ENCODE measurements around the gene TMEM212.

Gene TMEM212

DNA sequence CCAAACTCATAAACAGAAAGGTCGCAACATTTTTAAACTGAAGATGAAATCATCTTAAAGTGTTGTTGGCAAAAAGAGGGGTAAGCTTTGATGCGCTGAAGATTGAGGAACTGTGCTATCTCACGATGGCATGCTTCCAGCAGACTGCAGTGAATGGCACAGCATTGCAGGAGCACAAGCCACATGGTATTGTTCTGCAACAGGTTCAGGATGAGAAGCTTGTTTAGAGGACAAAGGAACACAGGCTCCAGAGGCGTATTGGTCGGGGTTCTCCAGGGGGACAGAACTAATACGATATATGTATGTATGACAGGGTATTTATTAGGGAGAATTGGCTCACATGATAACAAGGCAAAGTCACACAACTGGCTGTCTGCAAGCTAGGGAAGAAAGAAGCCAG is 19.0 kb upstream of the TMEM212 start:
- TF ChIP-seq, protein P1, sequence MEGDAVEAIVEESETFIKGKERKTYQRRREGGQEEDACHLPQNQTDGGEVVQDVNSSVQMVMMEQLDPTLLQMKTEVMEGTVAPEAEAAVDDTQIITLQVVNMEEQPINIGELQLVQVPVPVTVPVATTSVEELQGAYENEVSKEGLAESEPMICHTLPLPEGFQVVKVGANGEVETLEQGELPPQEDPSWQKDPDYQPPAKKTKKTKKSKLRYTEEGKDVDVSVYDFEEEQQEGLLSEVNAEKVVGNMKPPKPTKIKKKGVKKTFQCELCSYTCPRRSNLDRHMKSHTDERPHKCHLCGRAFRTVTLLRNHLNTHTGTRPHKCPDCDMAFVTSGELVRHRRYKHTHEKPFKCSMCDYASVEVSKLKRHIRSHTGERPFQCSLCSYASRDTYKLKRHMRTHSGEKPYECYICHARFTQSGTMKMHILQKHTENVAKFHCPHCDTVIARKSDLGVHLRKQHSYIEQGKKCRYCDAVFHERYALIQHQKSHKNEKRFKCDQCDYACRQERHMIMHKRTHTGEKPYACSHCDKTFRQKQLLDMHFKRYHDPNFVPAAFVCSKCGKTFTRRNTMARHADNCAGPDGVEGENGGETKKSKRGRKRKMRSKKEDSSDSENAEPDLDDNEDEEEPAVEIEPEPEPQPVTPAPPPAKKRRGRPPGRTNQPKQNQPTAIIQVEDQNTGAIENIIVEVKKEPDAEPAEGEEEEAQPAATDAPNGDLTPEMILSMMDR (IDR thresholded peaks at IDR 0.05; ENCODE audit: insufficient read depth, low read length, missing control alignments): no peak
- POLR2A ChIA-PET: no interaction called here
- DNase-seq (ENCODE audit: low read depth, low spot score): no peak
- no peak overlapping the region for H3K4me3 ChIP-seq (ENCODE audit: low read depth, low read length)
- CTCF ChIA-PET: no interaction called here

DNA sequence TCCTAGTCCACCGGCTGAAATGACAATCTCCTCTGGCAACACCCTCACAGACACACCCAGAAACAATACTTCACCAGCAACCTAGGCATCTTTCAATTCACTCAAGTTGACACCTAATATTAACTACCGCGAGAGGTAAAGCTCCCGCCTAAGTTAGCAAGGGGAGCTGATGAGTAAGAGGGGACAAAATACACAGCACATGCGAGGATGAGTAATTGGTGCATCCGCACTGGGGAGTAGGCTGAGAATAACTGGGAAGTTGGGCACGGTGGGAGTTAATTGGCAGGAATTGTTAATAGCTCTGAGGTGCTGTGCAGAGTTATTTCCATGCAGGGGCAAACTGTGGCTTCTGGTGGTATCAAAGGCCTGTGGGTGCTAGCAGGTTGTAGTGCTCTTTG is 18.3 kb upstream of the TMEM212 start:
- ChIA-PET CTCF (interaction anchor here (1.0 kb wide), 1 partner anchor 9 kb away, joined by 4 read pairs; no protein-coding TSS in a partner anchor), POLR2A (no interaction called here)
- H3K4me3 ChIP-seq (ENCODE audit: low read depth, low read length): no peak overlapping the region
- DNase-seq (ENCODE audit: low read depth, low spot score): no peak
- TF ChIP-seq, protein P1 (IDR thresholded peaks at IDR 0.05; ENCODE audit: insufficient read depth, low read length, missing control alignments): no peak

DNA sequence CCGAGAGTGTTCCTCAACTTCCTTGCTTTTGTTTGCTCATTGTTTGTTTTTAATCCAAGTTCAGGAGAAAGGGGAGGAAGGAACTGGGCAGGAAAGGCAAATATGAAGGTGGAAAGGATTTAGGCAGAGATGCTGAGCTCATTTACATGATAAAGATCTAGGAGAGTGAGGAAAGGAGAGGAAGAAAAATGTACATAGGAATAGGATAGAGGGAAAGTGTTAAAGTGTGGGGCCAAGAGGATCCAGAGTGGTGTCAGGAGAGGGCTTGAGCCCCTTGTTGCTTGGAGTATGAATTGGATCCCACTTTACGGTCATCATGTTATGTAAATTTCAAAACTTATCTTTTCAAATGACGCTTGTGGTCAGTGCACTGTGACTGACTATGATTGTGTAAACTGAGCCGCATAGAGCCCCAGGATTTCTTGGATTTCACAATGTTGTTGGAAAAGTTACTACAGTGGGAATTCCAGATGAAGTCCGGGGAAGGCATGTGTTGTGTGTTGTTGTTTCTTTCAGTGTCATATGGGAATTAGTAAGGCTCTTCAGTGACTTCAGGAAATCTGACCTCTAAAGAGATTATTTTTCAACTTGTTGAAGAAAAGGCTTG is 17.8 kb upstream of the TMEM212 start:
- TF ChIP-seq, protein P1 (IDR thresholded peaks at IDR 0.05; ENCODE audit: insufficient read depth, low read length, missing control alignments): no peak
- CTCF ChIA-PET: interaction anchor here (1.0 kb wide), 1 partner anchor 9 kb away, joined by 4 read pairs; no protein-coding TSS in a partner anchor
- DNase-seq (ENCODE audit: low read depth, low spot score): no peak
- POLR2A ChIA-PET: no interaction called here
- no peak overlapping the region for H3K4me3 ChIP-seq (ENCODE audit: low read depth, low read length)

DNA sequence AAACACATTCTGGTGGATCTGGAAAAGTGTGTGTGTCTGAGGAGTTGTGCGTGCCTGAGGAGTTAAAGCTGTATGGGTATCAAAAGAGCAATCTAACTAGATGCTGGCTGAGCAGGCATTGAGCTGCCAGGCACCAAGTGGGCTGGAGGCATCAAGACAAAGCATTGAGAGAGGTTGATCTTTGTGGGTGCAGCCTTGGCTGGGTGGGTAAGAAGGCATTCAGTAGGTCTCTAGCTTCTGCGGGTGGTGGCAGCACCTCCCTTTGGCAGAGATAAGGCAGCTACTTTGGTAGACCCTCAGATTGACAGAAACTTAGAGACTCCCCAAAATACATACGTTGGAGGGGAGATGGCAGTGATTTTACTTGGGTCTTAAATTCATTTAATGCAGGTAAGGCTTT is 15.8 kb upstream of the TMEM212 start:
- ChIA-PET POLR2A (no interaction called here), CTCF (interaction anchor here (2.1 to 9.3 kb wide), 2 partner anchors 177 to 182 kb away, joined by 10 to 110 read pairs; no protein-coding TSS in a partner anchor)
- no peak for DNase-seq (ENCODE audit: low read depth, low spot score)
- no peak overlapping the region for H3K4me3 ChIP-seq (ENCODE audit: low read depth, low read length)
- TF ChIP-seq, protein P1 (IDR thresholded peaks at IDR 0.05; ENCODE audit: insufficient read depth, low read length, missing control alignments): no peak

DNA sequence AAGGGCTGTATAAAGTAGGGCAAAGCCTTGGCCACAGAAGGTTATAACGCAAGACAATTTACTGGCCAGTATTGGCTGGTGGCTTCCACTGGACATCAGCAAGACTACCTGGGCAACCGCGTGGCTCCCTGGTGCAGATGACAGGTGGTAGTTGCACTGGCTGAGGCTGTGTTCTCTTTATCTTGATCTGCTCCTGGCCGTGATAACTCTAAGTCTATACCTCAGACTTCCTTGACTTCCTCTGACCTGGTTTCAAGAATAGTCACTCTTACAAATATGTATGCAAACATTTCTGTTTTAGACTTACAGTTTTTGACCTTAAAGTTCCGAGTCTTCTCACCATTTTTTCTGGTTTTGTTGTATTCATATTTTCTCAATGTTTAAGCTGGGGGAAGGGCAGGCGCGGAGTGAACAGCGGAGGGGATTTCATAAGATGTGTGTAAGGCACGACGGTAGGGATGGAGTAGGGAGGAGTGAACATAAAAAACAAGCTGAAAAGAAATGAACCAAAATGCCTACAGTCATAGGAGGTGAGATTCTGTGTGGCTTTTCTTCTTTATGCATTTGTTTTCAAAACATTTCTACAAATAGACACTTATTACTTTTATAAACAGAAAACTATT is 15.2 kb upstream of the TMEM212 start:
- no peak for DNase-seq (ENCODE audit: low read depth, low spot score)
- ChIA-PET CTCF (interaction anchor here (1.1 to 9.3 kb wide), 7 partner anchors 11 to 215 kb away, joined by 4 to 110 read pairs (median 18); partner anchors contain the start of gene PLD1), POLR2A (no interaction called here)
- TF ChIP-seq, protein P1 (IDR thresholded peaks at IDR 0.05; ENCODE audit: insufficient read depth, low read length, missing control alignments): no peak
- no peak overlapping the region for H3K4me3 ChIP-seq (ENCODE audit: low read depth, low read length)

All from AG04449 (cell line).